Endothelial cell of umbilical vein (primary cell): ENCODE measurements around the gene PLCH1. TPM values are rescaled to one million over a fixed set of nuclear protein-coding genes. Genes with fewer than 3 reads are reported as not detected.

Source experiments
- BruUV-seq: library from RNA; stranded (reverse); fragments of 400-500 nt; replicated peaks from 2 replicates; lab custom pipeline; 2021; lab: Mats Ljungman, UMichigan
- CTCF ChIA-PET: fragments of 300-600, 350-600 bp; sonication (Branson Sonifier 250); formaldehyde crosslinking; loops from one replicate; lab custom pipeline; 2021; ENCODE audit warnings: antibody characterized with exemption, inconsistent platforms; lab: Charles Lee
- POLR2A ChIA-PET: fragments of 300-600, 350-600 bp; sonication (Branson Sonifier 250); formaldehyde crosslinking; loops from one replicate; lab custom pipeline; 2021; ENCODE audit warnings: antibody characterized with exemption, inconsistent platforms; lab: Charles Lee
- DNase-seq: peaks from one replicate; pipeline ENCODE4 v3.0.0-alpha.2; 2011; ENCODE audit warnings: low read depth, low spot score
- FAIRE-seq: peaks from 2 replicates; lab custom pipeline; 2011; peaks lifted over from hg19 to GRCh38; lab: Jason Lieb, UNC
- H2AFZ ChIP-seq: 2 replicates; pipeline ENCODE4 v1.6.0; 2012; ENCODE audit warnings: low read depth, low read length, control low read depth, inconsistent platforms
- H3K27ac ChIP-seq: 2 replicates; pipeline ENCODE4 v1.5.1; 2011; ENCODE audit warnings: low read depth, mild to moderate bottlenecking, control low read depth, low read length, moderate library complexity; ENCODE audit not compliant: insufficient read depth
- H3K27me3 ChIP-seq, 2 experiments: 2 replicates each; pipeline versions ENCODE4 v1.6.0 to v1.6.1; 2011; ENCODE audit warnings: low read length in 2 of 2, mixed read lengths in 1 of 2; ENCODE audit not compliant: control insufficient read depth in 2 of 2, insufficient read depth in 2 of 2
- H3K36me3 ChIP-seq, 2 experiments: 2 replicates in 1 of 2; 3 replicates in 1 of 2; pipeline ENCODE4 v1.5.1; 2011; ENCODE audit warnings: low read length in 2 of 2, mild to moderate bottlenecking in 1 of 2, moderate library complexity in 1 of 2; ENCODE audit not compliant: control insufficient read depth in 2 of 2, insufficient read depth in 2 of 2; ENCODE audit errors: extremely low read depth in 1 of 2
- H3K4me1 ChIP-seq: 3 replicates; pipeline ENCODE4 v1.5.1; 2011; ENCODE audit warnings: mild to moderate bottlenecking, low read length; ENCODE audit not compliant: control insufficient read depth, insufficient read depth; ENCODE audit errors: extremely low read depth
- H3K4me2 ChIP-seq: 2 replicates; pipeline ENCODE4 v1.6.1; 2011; ENCODE audit warnings: low read length, control low read depth, mixed read lengths; ENCODE audit not compliant: insufficient read depth
- H3K4me3 ChIP-seq, 3 experiments: fragments of 200-600 bp in 1 of 3; sonication (generic), shearing (Covaris generic) in 1 of 3; replicated peaks in 1 of 3; 2 replicates each; pipeline ENCODE4 v1.5.1; 2011 to 2016; ENCODE audit warnings: control low read depth in 3 of 3, low read length in 3 of 3, mild to moderate bottlenecking in 2 of 3, inconsistent platforms in 1 of 3, low read depth in 1 of 3, moderate library complexity in 1 of 3; ENCODE audit not compliant: insufficient read depth in 1 of 3
- H3K79me2 ChIP-seq: 2 replicates; pipeline ENCODE4 v1.6.0; 2012; ENCODE audit warnings: low read length, inconsistent platforms; ENCODE audit not compliant: control insufficient read depth, insufficient read depth
- H3K9ac ChIP-seq: replicated peaks from 2 replicates; pipeline ENCODE3; 2011; ENCODE audit warnings: low read length, control low read depth; ENCODE audit not compliant: insufficient read depth; ENCODE audit errors: extremely low read depth
- H3K9me1 ChIP-seq: replicated peaks from 3 replicates; pipeline ENCODE4 v1.6.0; 2011; ENCODE audit warnings: mild to moderate bottlenecking, low read length; ENCODE audit not compliant: control insufficient read depth, insufficient read depth; ENCODE audit errors: extremely low read depth
- H3K9me3 ChIP-seq: replicated peaks from 2 replicates; pipeline ENCODE4 v1.5.1; 2012; ENCODE audit warnings: low read length, inconsistent platforms; ENCODE audit not compliant: control insufficient read depth, insufficient read depth
- H4K20me1 ChIP-seq: replicated peaks from 2 replicates; pipeline ENCODE3; 2011; ENCODE audit warnings: mild to moderate bottlenecking, low read length; ENCODE audit not compliant: control insufficient read depth, insufficient read depth; ENCODE audit errors: extremely low read depth
- EZH2 ChIP-seq: IDR thresholded peaks from 2 replicates; pipeline ENCODE4 v1.6.1; 2012; ENCODE audit warnings: borderline replicate concordance, low read depth, mild to moderate bottlenecking, moderate library complexity, low read length, inconsistent platforms; ENCODE audit not compliant: severe bottlenecking
- FOS ChIP-seq: IDR thresholded peaks from 2 replicates; pipeline ENCODE4 v1.6.1; 2011; ENCODE audit warnings: mild to moderate bottlenecking, low read length, moderate library complexity, borderline replicate concordance; ENCODE audit not compliant: insufficient read depth
- GATA2 ChIP-seq: IDR thresholded peaks from 2 replicates; pipeline ENCODE4 v1.7.0; 2011; ENCODE audit warnings: low read depth, mild to moderate bottlenecking, moderate library complexity, mixed read lengths, low read length; ENCODE audit not compliant: insufficient read length, insufficient read depth
- JUN ChIP-seq: IDR thresholded peaks from 2 replicates; pipeline ENCODE4 v1.6.1; 2011; ENCODE audit warnings: borderline replicate concordance, low read depth; ENCODE audit not compliant: insufficient read length, insufficient read depth
- MYC ChIP-seq: IDR thresholded peaks from one replicate; pipeline ENCODE4 v1.6.1; 2011; ENCODE audit warnings: mild to moderate bottlenecking, low read depth, low read length
- POLR2A ChIP-seq: IDR thresholded peaks from 2 replicates; pipeline ENCODE4 v1.6.1; 2012; ENCODE audit warnings: low read depth, mild to moderate bottlenecking, control low read depth, low read length
- POLR2AphosphoS5 ChIP-seq: IDR thresholded peaks from 2 replicates; pipeline ENCODE4 v1.6.1; 2012; ENCODE audit warnings: low read depth, mild to moderate bottlenecking, control low read depth, low read length, moderate library complexity; ENCODE audit not compliant: insufficient read depth
- dilution Hi-C: fragments of 300-500 bp; cut with MboI; formaldehyde crosslinking; loops from one replicate; pipeline ENCODE4 v1.15.0; 2019; ENCODE audit warnings: low sequenced_read_pairs; ENCODE audit not compliant: extremely low pct_ligation_motif_present
- intact Hi-C: fragments of 100-400 bp; cut with micrococcal nuclease; formaldehyde crosslinking; loops from one replicate; pipeline ENCODE4 v1.10.0; 2022
- polyA plus RNA-seq, 4 experiments: library from polyadenylated mRNA; depleted of rRNA in 3 of 4; stranded (reverse) in 3 of 4; unstranded in 1 of 4; fragments of >200 nt; gene quantifications; 2 replicates each; pipeline versions ENCODE4 v1.2.1 to v1.2.3, GENCODE V29; 2011 to 2012; ENCODE audit warnings: missing spikeins in 1 of 4
- total RNA-seq: library from RNA; stranded (reverse); gene quantifications from 2 replicates; pipeline ENCODE4 v1.2.3, GENCODE V29; 2021
- TF ChIP-seq, protein P1 (sequence below), 2 donors: IDR thresholded peaks; 1 replicate in 1 of 2; 2 replicates in 1 of 2; pipeline ENCODE4 v1.5.1; 2011; ENCODE audit warnings: low read length in 2 of 2, mild to moderate bottlenecking in 2 of 2, moderate library complexity in 2 of 2, control low read depth in 1 of 2, inconsistent platforms in 1 of 2, low read depth in 1 of 2; ENCODE audit not compliant: insufficient read depth in 1 of 2; ENCODE audit errors: extremely low read depth in 1 of 2
- TF ChIP-seq, protein P2 (sequence below): IDR thresholded peaks from 2 replicates; pipeline ENCODE4 v1.6.1; 2011; ENCODE audit not compliant: insufficient read depth, insufficient read length

The PLCH1 gene
- total and polyA plus RNA-seq, 2 donors (not counting 3 experiments of a cell fraction or from before 2014, with no cell fraction given) = 0.03 TPM; not detected in 1

DNA sequence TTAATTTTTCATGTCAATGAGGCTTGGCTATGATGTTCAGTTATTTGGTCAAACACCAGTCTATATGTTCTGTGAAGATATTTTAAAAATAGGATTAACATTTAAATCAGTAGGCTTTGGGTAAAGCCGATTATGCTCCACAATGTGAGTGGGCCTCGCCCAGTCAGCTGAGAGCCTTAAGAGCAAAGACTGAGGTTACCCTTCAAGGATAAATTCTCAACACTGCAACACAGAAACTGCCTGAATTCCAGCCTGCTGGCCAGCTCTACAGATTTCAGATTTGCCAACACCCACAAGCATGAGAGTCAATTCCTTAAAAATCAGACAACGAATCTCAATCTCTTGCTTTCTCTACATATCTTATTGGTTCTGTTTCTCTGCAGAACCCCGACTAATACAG, 188.3 kb downstream of the PLCH1 start:
- BruUV-seq = no TSS peak
- Histone ChIP-seq H3K4me2 (no peak overlapping the region), H3K4me3 (no peak overlapping the region), H2AFZ (no peak overlapping the region), H3K9me3 (no peaks in the 10 kb centered on the region), H3K4me1 (no peaks in the 10 kb centered on the region), H3K27ac (no peak overlapping the region), H3K27me3 (no peaks in the 10 kb centered on the region), H3K79me2 (no peaks in the 10 kb centered on the region), H4K20me1 (no peaks in the 10 kb centered on the region), H3K9ac (no peak overlapping the region), H3K9me1 (no peaks in the 10 kb centered on the region), H3K36me3 (no peaks in the 10 kb centered on the region)
- intact Hi-C loops (no loop called here), dilution Hi-C loops (no loop called here)
- DNase-seq = no peak
- no peak for FAIRE-seq
- ChIA-PET CTCF (no interaction called here), POLR2A (no interaction called here)
- no peak for TF ChIP-seq EZH2

- no peak overlapping the region for H2AFZ ChIP-seq
- dilution Hi-C loops = no loop called here
- no peak overlapping the region for H3K27ac ChIP-seq
- CTCF ChIA-PET = no interaction called here
- intact Hi-C loops = no loop called here
- H3K9me1 ChIP-seq = no peaks in the 10 kb centered on the region
- H3K4me1 ChIP-seq = no peaks in the 10 kb centered on the region
- H3K4me2 ChIP-seq = no peak overlapping the region
- no peaks in the 10 kb centered on the region for H3K9me3 ChIP-seq
- H3K4me3 ChIP-seq = no peak overlapping the region
- BruUV-seq = no TSS peak
- no peaks in the 10 kb centered on the region for H3K36me3 ChIP-seq
- TF ChIP-seq POLR2AphosphoS5 (no peak), JUN (no peak), MYC (no peak), GATA2 (no peak), EZH2 (no peak), FOS (no peak), POLR2A (no peak)
- TF ChIP-seq, protein P1, sequence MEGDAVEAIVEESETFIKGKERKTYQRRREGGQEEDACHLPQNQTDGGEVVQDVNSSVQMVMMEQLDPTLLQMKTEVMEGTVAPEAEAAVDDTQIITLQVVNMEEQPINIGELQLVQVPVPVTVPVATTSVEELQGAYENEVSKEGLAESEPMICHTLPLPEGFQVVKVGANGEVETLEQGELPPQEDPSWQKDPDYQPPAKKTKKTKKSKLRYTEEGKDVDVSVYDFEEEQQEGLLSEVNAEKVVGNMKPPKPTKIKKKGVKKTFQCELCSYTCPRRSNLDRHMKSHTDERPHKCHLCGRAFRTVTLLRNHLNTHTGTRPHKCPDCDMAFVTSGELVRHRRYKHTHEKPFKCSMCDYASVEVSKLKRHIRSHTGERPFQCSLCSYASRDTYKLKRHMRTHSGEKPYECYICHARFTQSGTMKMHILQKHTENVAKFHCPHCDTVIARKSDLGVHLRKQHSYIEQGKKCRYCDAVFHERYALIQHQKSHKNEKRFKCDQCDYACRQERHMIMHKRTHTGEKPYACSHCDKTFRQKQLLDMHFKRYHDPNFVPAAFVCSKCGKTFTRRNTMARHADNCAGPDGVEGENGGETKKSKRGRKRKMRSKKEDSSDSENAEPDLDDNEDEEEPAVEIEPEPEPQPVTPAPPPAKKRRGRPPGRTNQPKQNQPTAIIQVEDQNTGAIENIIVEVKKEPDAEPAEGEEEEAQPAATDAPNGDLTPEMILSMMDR (IDR thresholded peaks at IDR 0.05; ENCODE audit: extremely low read depth in 1 of 2, insufficient read depth in 1 of 2, low read depth in 1 of 2, low read length in 2 of 2) = no peak
- TF ChIP-seq, protein P2, sequence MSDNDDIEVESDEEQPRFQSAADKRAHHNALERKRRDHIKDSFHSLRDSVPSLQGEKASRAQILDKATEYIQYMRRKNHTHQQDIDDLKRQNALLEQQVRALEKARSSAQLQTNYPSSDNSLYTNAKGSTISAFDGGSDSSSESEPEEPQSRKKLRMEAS = no peak
- no peaks in the 10 kb centered on the region for H4K20me1 ChIP-seq
- H3K79me2 ChIP-seq = no peaks in the 10 kb centered on the region
- POLR2A ChIA-PET = no interaction called here
- DNase-seq (no peak), FAIRE-seq (no peak)
- no peak overlapping the region for H3K9ac ChIP-seq
- H3K27me3 ChIP-seq = no peaks in the 10 kb centered on the region
These were observed 189.3 kb downstream of the PLCH1 start for GRCh38 chr3:155555479-155556060.
